ENCODE data around the gene KIF3A.

DNA sequence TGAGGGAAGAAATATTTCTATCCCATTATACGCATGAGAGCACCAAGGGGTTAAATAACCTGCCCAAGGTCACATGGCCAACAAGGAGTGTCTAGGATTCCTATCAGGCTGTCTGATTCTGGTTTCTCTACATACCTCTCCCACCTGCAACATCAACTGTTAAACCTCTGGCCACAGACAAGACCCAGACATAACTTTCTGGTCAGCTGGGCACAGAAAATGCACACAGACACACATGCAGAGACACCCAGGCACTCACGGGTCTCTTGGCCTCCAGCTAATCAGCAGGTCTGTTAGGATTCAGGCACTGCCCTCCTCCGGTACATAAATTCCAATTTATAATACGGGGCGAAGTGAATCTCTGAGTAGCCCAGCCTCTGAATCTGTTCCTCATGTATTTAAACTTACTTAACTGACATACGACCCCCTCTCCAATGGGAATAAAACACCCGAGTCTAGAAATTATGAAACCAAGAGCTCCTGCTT lies 38.2 kb upstream of the KIF3A start:
- TF ChIP-seq, protein P1, sequence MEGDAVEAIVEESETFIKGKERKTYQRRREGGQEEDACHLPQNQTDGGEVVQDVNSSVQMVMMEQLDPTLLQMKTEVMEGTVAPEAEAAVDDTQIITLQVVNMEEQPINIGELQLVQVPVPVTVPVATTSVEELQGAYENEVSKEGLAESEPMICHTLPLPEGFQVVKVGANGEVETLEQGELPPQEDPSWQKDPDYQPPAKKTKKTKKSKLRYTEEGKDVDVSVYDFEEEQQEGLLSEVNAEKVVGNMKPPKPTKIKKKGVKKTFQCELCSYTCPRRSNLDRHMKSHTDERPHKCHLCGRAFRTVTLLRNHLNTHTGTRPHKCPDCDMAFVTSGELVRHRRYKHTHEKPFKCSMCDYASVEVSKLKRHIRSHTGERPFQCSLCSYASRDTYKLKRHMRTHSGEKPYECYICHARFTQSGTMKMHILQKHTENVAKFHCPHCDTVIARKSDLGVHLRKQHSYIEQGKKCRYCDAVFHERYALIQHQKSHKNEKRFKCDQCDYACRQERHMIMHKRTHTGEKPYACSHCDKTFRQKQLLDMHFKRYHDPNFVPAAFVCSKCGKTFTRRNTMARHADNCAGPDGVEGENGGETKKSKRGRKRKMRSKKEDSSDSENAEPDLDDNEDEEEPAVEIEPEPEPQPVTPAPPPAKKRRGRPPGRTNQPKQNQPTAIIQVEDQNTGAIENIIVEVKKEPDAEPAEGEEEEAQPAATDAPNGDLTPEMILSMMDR (IDR thresholded peaks at IDR 0.05), result no peak
- TF ChIP-seq POLR2AphosphoS5 (IDR thresholded peaks at IDR 0.05) (no peak), EP300 (IDR thresholded peaks at IDR 0.05) (no peak)
